ENCODE data around the gene CDKL4. TPM values are rescaled to one million over a fixed set of nuclear protein-coding genes. Genes with fewer than 3 reads are reported as not detected.

Gene CDKL4
- total and polyA plus RNA-seq, 2 experiments from 2014 or later, result 0.22 TPM; not detected in 1

DNA sequence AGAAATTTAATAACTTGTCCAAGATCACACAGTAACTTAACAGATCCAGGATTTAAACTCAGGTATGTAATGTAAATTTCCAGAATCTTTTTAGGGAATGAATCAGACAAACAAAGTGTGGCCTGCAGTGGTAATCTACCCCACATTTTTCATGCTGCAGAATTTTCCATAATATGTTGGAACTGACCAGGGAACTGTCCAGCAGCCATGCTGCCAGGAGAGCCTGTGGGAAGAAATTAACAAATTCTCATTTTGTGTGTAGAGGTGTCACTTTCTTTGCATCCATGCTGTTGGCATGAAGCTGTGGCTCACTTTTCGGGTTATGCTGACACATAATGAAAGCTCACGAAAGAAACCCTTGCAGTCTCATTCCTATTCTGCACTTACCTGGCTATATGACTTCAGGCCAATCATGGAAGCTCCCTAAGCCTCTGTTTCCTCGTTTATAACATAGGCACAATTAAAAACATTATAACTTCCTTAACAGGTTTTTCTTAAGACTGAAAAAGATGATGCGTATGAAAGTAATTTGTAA lies 54.7 kb downstream of the CDKL4 start:
- Histone ChIP-seq H3K79me2 (ENCODE audit: insufficient read depth) (no peaks in the 10 kb centered on the region), H3K9me3 (ENCODE audit: low read depth) (no peaks in the 10 kb centered on the region), H3K4me2 (ENCODE audit: unreplicated experiment) (no peak overlapping the region), H2AFZ (no peak overlapping the region), H3K9me2 (ENCODE audit: insufficient read depth) (no peaks in the 10 kb centered on the region), H3K4me3 (no peak overlapping the region), H3K27me3 (replicated peaks; ENCODE audit: insufficient read depth) (no peaks in the 10 kb centered on the region), H3K9ac (no peak overlapping the region), H3K36me3 (ENCODE audit: low read depth) (no peaks in the 10 kb centered on the region), H4K20me1 (ENCODE audit: insufficient read depth) (no peaks in the 10 kb centered on the region), H3K4me1 (ENCODE audit: insufficient read depth) (no peaks in the 10 kb centered on the region), H3F3A (ENCODE audit: insufficient read depth) (no peaks in the 10 kb centered on the region), H3K27ac (no peak overlapping the region)
- in situ Hi-C loops (cut with MboI), result no loop called here
- WGBS, 2 experiments (ENCODE audit: low coverage in 1 of 2, low lambda C conversion rate in 2 of 2, missing lambda C conversion rate in 2 of 2), result 58 to 67% methylated on average over 4 of the region's 4 CpGs
- DNase-seq, result peak; percentile 1
- TF ChIP-seq EZH2phosphoT487 (IDR thresholded peaks at IDR 0.05; ENCODE audit: insufficient read depth, low read depth), result no peak
- no peak for TF ChIP-seq EZH2 (IDR thresholded peaks at IDR 0.05; ENCODE audit: insufficient read depth, poor library complexity, severe bottlenecking)

DNA sequence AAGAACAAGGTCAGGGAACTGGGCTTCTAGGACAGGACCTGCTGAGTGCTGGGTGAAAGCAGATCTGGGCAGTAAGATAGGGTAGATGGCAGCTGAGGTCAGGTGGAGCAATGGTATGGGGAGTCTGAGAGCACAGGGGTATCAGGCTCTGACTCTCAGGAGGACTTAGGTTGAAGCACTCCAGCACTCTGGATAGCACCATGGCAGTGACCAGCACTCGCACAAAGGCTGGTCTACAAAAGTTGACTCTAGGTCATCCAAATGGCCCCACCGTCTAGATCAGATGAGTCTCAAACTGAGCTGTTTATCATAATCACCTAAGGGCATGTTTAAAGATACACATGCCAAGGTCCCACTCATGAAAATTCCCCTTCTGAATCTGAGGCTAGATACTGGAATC lies 60.1 kb downstream of the CDKL4 start:
- Histone ChIP-seq H2AFZ (no peak overlapping the region), H3K9me3 (ENCODE audit: low read depth) (no peaks in the 10 kb centered on the region), H3F3A (ENCODE audit: insufficient read depth) (no peaks in the 10 kb centered on the region), H3K9ac (no peak overlapping the region), H3K27me3 (replicated peaks; ENCODE audit: insufficient read depth) (no peaks in the 10 kb centered on the region), H4K20me1 (ENCODE audit: insufficient read depth) (no peaks in the 10 kb centered on the region), H3K27ac (no peak overlapping the region), H3K79me2 (ENCODE audit: insufficient read depth) (no peaks in the 10 kb centered on the region), H3K4me1 (ENCODE audit: insufficient read depth) (no peaks in the 10 kb centered on the region), H3K4me2 (ENCODE audit: unreplicated experiment) (no peak overlapping the region), H3K36me3 (ENCODE audit: low read depth) (no peaks in the 10 kb centered on the region), H3K4me3 (no peak overlapping the region), H3K9me2 (ENCODE audit: insufficient read depth) (no peaks in the 10 kb centered on the region)
- WGBS, 2 experiments (ENCODE audit: low coverage in 1 of 2, low lambda C conversion rate in 2 of 2, missing lambda C conversion rate in 2 of 2), result 57 to 64% methylated on average over 2 of the region's 2 CpGs
- DNase-seq, result no peak
- TF ChIP-seq EZH2 (IDR thresholded peaks at IDR 0.05; ENCODE audit: insufficient read depth, poor library complexity, severe bottlenecking), result no peak
- TF ChIP-seq EZH2phosphoT487 (IDR thresholded peaks at IDR 0.05; ENCODE audit: insufficient read depth, low read depth), result no peak
- in situ Hi-C loops (cut with MboI), result no loop called here

DNA sequence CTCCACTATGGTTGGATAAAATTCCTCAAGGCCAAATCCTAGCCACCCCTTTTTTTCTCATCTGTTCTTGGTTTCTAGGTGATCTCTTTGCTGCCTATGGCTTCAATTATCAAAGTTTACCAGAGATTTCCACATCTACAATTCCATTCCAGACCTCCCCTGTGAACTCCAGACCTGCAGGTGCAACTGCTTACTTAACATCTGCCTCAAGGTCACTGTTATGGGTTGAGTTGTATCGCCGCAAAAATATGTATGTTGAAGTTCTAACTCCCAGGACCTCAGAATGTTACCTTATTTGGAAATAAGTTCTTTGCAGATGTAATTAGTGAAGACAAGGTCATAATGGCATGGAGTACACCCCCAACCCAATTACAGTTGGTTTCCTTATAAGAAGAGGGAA lies 62.5 kb downstream of the CDKL4 start:
- H3K4me3 ChIP-seq, result no peak overlapping the region
- no peak overlapping the region for H3K27ac ChIP-seq
- H3K79me2 ChIP-seq (ENCODE audit: insufficient read depth), result no peaks in the 10 kb centered on the region
- H3K36me3 ChIP-seq (ENCODE audit: low read depth), result no peaks in the 10 kb centered on the region
- H3K4me2 ChIP-seq (ENCODE audit: unreplicated experiment), result no peak overlapping the region
- in situ Hi-C loops (cut with MboI), result no loop called here
- H3K9me3 ChIP-seq (ENCODE audit: low read depth), result no peaks in the 10 kb centered on the region
- H3K9ac ChIP-seq, result no peak overlapping the region
- H3K27me3 ChIP-seq (replicated peaks; ENCODE audit: insufficient read depth), result no peaks in the 10 kb centered on the region
- 91 to 100% methylated on average over 2 of the region's 2 CpGs for WGBS, 2 experiments (ENCODE audit: low coverage in 1 of 2, low lambda C conversion rate in 2 of 2, missing lambda C conversion rate in 2 of 2)
- no peak for TF ChIP-seq EZH2phosphoT487 (IDR thresholded peaks at IDR 0.05; ENCODE audit: insufficient read depth, low read depth)
- no peak for TF ChIP-seq EZH2 (IDR thresholded peaks at IDR 0.05; ENCODE audit: insufficient read depth, poor library complexity, severe bottlenecking)
- H3F3A ChIP-seq (ENCODE audit: insufficient read depth), result no peaks in the 10 kb centered on the region
- no peak for DNase-seq
- no peaks in the 10 kb centered on the region for H3K4me1 ChIP-seq (ENCODE audit: insufficient read depth)
- no peaks in the 10 kb centered on the region for H4K20me1 ChIP-seq (ENCODE audit: insufficient read depth)
- no peak overlapping the region for H2AFZ ChIP-seq
- no peaks in the 10 kb centered on the region for H3K9me2 ChIP-seq (ENCODE audit: insufficient read depth)

DNA sequence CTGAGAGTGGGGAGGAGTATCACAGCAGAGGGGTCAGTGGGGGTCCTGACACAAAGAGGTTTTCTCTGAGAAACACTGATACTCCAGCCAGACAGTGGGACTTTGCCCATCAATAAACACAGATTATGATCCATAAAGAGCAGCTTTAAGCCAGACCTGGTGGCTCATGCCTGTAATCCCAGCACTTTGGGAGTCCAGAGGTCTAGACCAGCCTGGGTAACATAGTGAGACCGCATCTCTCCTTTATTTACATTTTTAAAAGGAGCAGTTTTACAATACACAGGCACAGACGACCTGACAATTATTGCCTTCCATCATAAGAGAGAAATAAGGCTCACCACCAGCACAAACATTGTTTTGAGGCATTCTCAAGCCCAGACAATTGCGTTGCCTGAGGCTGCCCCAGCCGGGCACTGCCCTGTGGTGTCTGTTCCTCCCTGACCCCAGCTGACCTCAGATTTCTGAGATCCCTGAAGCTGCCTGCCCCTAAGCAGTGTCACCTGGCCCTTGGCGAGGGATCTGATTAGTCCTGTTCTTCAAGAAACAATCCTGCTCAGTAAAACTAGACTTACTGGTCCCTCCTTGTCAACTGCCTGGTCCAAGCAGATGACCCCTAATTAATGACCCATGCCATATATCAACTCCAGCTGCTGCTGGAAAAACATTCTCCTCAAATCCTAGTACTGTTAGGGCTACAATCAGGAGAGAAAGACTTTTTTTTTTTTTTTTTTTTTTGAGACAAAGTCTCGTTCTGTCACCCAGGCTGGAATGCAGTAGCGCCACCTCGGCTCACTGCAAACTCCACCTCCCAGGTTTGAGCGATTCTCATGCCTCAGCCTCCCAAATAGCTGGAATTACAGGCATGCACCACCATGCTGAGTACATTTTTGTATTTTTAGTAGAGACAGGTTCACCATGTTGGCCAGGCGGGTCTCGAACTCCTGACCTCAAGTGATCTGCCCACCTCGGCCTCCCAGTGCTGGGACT lies 63.5 kb downstream of the CDKL4 start:
- Histone ChIP-seq H3K36me3 (ENCODE audit: low read depth) (no peaks in the 10 kb centered on the region), H3K4me2 (ENCODE audit: unreplicated experiment) (no peak overlapping the region), H3K9me2 (ENCODE audit: insufficient read depth) (no peaks in the 10 kb centered on the region), H4K20me1 (ENCODE audit: insufficient read depth) (no peaks in the 10 kb centered on the region), H3K4me3 (no peak overlapping the region), H3K27me3 (replicated peaks; ENCODE audit: insufficient read depth) (no peaks in the 10 kb centered on the region), H3K4me1 (ENCODE audit: insufficient read depth) (no peaks in the 10 kb centered on the region), H3K27ac (no peak overlapping the region), H3F3A (ENCODE audit: insufficient read depth) (no peaks in the 10 kb centered on the region), H3K9ac (no peak overlapping the region), H2AFZ (no peak overlapping the region), H3K79me2 (ENCODE audit: insufficient read depth) (no peaks in the 10 kb centered on the region), H3K9me3 (ENCODE audit: low read depth) (no peaks in the 10 kb centered on the region)
- in situ Hi-C loops (cut with MboI), result no loop called here
- no peak for DNase-seq
- 84 to 85% methylated on average over 12 of the region's 12 CpGs for WGBS, 2 experiments (ENCODE audit: low coverage in 1 of 2, low lambda C conversion rate in 2 of 2, missing lambda C conversion rate in 2 of 2)
- TF ChIP-seq EZH2phosphoT487 (IDR thresholded peaks at IDR 0.05; ENCODE audit: insufficient read depth, low read depth) (no peak), EZH2 (IDR thresholded peaks at IDR 0.05; ENCODE audit: insufficient read depth, poor library complexity, severe bottlenecking) (no peak)

All from GM23248 (cell line).